Sigmoid colon (tissue), 7 donors: ENCODE results near the gene HEATR3. TPM values are rescaled to one million over a fixed set of nuclear protein-coding genes. Genes with fewer than 3 reads are reported as not detected.

Experiments
- DNase-seq: peaks from one replicate; pipeline ENCODE4 v3.0.0-alpha.2; 2019
- H3K27ac ChIP-seq, 4 donors: fragments of 200-600 bp; sonication (generic); one replicate each; pipeline ENCODE4 v1.5.1; 2016 to 2019; ENCODE audit warnings: mild to moderate bottlenecking in 1 of 4
- H3K27me3 ChIP-seq, 3 donors: fragments of 200-600 bp; sonication (generic); one replicate each; pipeline ENCODE4 v1.5.1; 2019; ENCODE audit warnings: mild to moderate bottlenecking in 1 of 3
- H3K36me3 ChIP-seq, 4 donors: fragments of 200-600 bp; sonication (generic); one replicate each; pipeline ENCODE4 v1.5.1; 2016 to 2019
- H3K4me1 ChIP-seq, 4 donors: fragments of 200-600 bp; sonication (generic); one replicate each; pipeline ENCODE4 v1.5.1; 2017 to 2019
- H3K4me3 ChIP-seq, 4 donors: fragments of 200-600 bp; sonication (generic); one replicate each; pipeline ENCODE4 v1.5.1; 2017 to 2019; ENCODE audit warnings: mild to moderate bottlenecking in 2 of 4, moderate library complexity in 1 of 4
- H3K9me3 ChIP-seq, 4 donors: fragments of 200-600 bp in 3 of 4; sonication (generic) in 3 of 4; one replicate each; pipeline versions ENCODE4 v1.5.1 to v1.6.1; 2013 to 2019
- EP300 ChIP-seq, 4 donors: sonication (generic); formaldehyde crosslinking; IDR thresholded peaks; one replicate each; pipeline ENCODE4 v1.6.1; 2017; ENCODE audit warnings: antibody characterized with exemption in 4 of 4
- POLR2A ChIP-seq, 2 donors: fragments of 450-650 bp; IDR thresholded peaks; one replicate each; pipeline ENCODE4 v1.6.1; 2016; ENCODE audit warnings: antibody characterized with exemption in 2 of 2, mild to moderate bottlenecking in 2 of 2, moderate library complexity in 2 of 2
- POLR2AphosphoS5 ChIP-seq, 4 donors: sonication (generic); formaldehyde crosslinking; IDR thresholded peaks; one replicate each; pipeline ENCODE4 v1.6.1; 2017; ENCODE audit warnings: antibody characterized with exemption in 4 of 4
- WGBS, 2 donors: extraction: QIAGEN DNeasy Blood & Tissue Kit; methylation state at CpG; one replicate each; pipeline ENCODE4 v1.1.7; 2013; 5-methylcytosine and 5-hydroxymethylcytosine counted together
- intact Hi-C: fragments of 100-400 bp; cut with DNase I; formaldehyde crosslinking; loops from one replicate; pipeline ENCODE4 v1.15.1; 2023
- polyA plus RNA-seq, 3 donors: library from polyadenylated mRNA; stranded (reverse); fragments of 200-250 nt; gene quantifications; one replicate each; pipeline ENCODE4 v1.2.3, GENCODE V29; 2013
- total RNA-seq, 4 donors: library from RNA; depleted of rRNA; stranded (reverse); fragments of >200 nt; gene quantifications; one replicate each; pipeline ENCODE4 v1.1.0, GENCODE V29; 2016
- TF ChIP-seq, protein P1 (sequence below), 4 experiments: fragments of 450-650 bp in 3 of 4; fragments of 200-600 bp in 1 of 4; IDR thresholded peaks; one replicate each; pipeline ENCODE4 v1.5.1; 2016 to 2019; ENCODE audit warnings: antibody characterized with exemption in 4 of 4, mild to moderate bottlenecking in 3 of 4, moderate library complexity in 2 of 4
- donor health status: healthy with polysubstance abuse.
- donor health status: Bipolar disorder and iron deficiency.
- donor health status: healthy.

HEATR3 gene
- total and polyA plus RNA-seq, 7 donors, result 5.4 to 20.5 (median 14.0) TPM

DNA sequence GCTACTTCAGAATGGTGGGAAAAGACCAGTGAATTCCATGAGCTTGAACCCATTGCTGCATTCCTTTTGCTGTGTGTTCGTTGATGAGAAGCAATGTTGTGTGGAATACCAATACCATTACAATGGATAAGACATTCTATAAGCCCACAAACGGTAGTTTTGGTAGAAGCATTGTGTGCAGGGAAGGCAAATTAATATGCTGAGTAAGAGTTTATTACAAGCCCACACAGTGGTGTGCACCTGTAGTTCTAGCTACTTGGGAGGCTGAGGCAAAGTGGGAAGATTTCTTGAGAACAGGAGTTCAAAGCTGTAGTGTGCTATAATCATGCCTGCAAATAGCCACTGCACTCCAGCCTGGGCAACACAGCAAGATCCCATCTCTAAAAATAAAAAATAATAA lies 67.4 kb downstream of the HEATR3 start:
- intact Hi-C loops, result no loop called here

DNA sequence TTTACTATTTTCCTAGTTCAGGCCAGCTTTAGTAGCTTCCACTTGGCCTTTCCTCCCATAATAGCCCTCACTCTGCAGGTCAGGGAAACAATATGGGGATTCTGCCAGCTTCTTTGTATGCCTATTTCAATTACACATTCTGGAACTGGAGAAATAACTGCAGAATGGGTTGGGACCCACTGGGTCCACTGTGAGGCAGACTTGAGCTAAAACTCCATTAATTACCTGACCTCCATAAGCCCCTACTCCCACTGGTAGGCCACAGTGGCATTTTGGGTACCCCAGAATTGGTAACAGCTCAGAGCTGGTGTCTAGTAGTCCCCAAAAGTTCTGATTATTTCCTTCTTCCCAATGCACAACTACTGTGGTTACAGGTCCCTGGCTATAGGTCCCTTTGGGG lies 70.6 kb downstream of the HEATR3 start:
- H3K4me1 ChIP-seq, result no peaks in the 10 kb centered on the region
- H3K4me3 ChIP-seq, result no peak overlapping the region
- no peaks in the 10 kb centered on the region for H3K36me3 ChIP-seq
- TF ChIP-seq POLR2A (IDR thresholded peaks at IDR 0.05) (no peak), EP300 (IDR thresholded peaks at IDR 0.05) (no peak)
- TF ChIP-seq, protein P1, sequence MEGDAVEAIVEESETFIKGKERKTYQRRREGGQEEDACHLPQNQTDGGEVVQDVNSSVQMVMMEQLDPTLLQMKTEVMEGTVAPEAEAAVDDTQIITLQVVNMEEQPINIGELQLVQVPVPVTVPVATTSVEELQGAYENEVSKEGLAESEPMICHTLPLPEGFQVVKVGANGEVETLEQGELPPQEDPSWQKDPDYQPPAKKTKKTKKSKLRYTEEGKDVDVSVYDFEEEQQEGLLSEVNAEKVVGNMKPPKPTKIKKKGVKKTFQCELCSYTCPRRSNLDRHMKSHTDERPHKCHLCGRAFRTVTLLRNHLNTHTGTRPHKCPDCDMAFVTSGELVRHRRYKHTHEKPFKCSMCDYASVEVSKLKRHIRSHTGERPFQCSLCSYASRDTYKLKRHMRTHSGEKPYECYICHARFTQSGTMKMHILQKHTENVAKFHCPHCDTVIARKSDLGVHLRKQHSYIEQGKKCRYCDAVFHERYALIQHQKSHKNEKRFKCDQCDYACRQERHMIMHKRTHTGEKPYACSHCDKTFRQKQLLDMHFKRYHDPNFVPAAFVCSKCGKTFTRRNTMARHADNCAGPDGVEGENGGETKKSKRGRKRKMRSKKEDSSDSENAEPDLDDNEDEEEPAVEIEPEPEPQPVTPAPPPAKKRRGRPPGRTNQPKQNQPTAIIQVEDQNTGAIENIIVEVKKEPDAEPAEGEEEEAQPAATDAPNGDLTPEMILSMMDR (IDR thresholded peaks at IDR 0.05), result no peak
- intact Hi-C loops, result no loop called here
- no peak for DNase-seq
- H3K9me3 ChIP-seq, result no peaks in the 10 kb centered on the region
- no peaks in the 10 kb centered on the region for H3K27me3 ChIP-seq
- no peak overlapping the region for H3K27ac ChIP-seq

More for the DNA sequence above, 67.4 kb downstream of the HEATR3 start:
- Histone ChIP-seq H3K4me1 (no peaks in the 10 kb centered on the region), H3K4me3 (no peak overlapping the region), H3K27ac (no peak overlapping the region), H3K9me3 (no peaks in the 10 kb centered on the region), H3K36me3 (no peaks in the 10 kb centered on the region), H3K27me3 (no peaks in the 10 kb centered on the region)
- no peak for DNase-seq
- TF ChIP-seq EP300 (IDR thresholded peaks at IDR 0.05) (no peak), POLR2A (IDR thresholded peaks at IDR 0.05) (no peak)
- TF ChIP-seq, protein P1 (IDR thresholded peaks at IDR 0.05), result no peak
- 42 to 79% methylated on average over 2 of the region's 2 CpGs for WGBS, 2 donors

- Histone ChIP-seq H3K9me3 (no peaks in the 10 kb centered on the region), H3K4me1 (no peaks in the 10 kb centered on the region), H3K27ac (no peak overlapping the region), H3K4me3 (no peak overlapping the region), H3K36me3 (no peaks in the 10 kb centered on the region), H3K27me3 (no peaks in the 10 kb centered on the region)
- TF ChIP-seq, protein P1 (IDR thresholded peaks at IDR 0.05), result no peak
- no peak for TF ChIP-seq EP300 (IDR thresholded peaks at IDR 0.05)
- TF ChIP-seq POLR2AphosphoS5 (IDR thresholded peaks at IDR 0.05), result no peak
- no peak for TF ChIP-seq POLR2A (IDR thresholded peaks at IDR 0.05)
- WGBS, 2 donors, result 96% methylated on average over 3 of the region's 3 CpGs
- no peak for DNase-seq
- intact Hi-C loops, result no loop called here
These were observed 71.5 kb downstream of the HEATR3 start for GRCh38 chr16:50137268-50137667.

DNA sequence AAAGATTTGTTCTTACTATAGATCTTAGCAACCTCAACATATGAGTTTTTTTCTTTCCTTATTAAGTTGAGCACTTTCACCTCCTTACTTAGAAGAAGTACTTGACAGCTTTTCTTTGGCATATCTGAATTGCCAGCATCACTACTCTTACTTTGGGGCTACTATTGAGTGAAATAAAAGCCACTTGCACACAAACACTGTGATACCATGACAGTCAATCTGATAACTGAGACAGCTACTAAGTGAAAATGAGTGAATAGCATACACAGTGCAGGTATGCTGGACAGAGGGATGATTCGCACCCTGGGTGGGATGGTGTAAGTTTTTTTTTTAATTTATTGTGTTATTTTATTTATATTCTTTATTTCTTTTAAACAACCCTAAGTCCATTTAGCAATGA lies 73.8 kb downstream of the HEATR3 start:
- DNase-seq, result no peak
- Histone ChIP-seq H3K36me3 (no peaks in the 10 kb centered on the region), H3K4me1 (no peaks in the 10 kb centered on the region), H3K4me3 (no peak overlapping the region), H3K9me3 (no peaks in the 10 kb centered on the region), H3K27ac (no peak overlapping the region), H3K27me3 (no peaks in the 10 kb centered on the region)
- intact Hi-C loops, result no loop called here
- TF ChIP-seq, protein P1 (IDR thresholded peaks at IDR 0.05), result no peak
- no peak for TF ChIP-seq POLR2AphosphoS5 (IDR thresholded peaks at IDR 0.05)
- no peak for TF ChIP-seq EP300 (IDR thresholded peaks at IDR 0.05)
- no peak for TF ChIP-seq POLR2A (IDR thresholded peaks at IDR 0.05)
- WGBS, 2 donors, result 94 to 98% methylated on average over 1 of the region's 1 CpG

- DNase-seq, result no peak
- H3K27me3 ChIP-seq, result no peaks in the 10 kb centered on the region
- H3K27ac ChIP-seq, result no peak overlapping the region
- H3K36me3 ChIP-seq, result no peaks in the 10 kb centered on the region
- intact Hi-C loops, result no loop called here
- WGBS, 2 donors, result 70 to 85% methylated on average over 2 of the region's 2 CpGs
- no peaks in the 10 kb centered on the region for H3K9me3 ChIP-seq
- no peak for TF ChIP-seq POLR2A (IDR thresholded peaks at IDR 0.05)
- TF ChIP-seq, protein P1 (IDR thresholded peaks at IDR 0.05), result no peak
- TF ChIP-seq EP300 (IDR thresholded peaks at IDR 0.05), result no peak
- TF ChIP-seq POLR2AphosphoS5 (IDR thresholded peaks at IDR 0.05), result no peak
- no peak overlapping the region for H3K4me3 ChIP-seq
- H3K4me1 ChIP-seq, result no peaks in the 10 kb centered on the region
These were observed 78.4 kb downstream of the HEATR3 start for GRCh38 chr16:50144211-50144610.
